ENCODE measurements around the gene NEGR1.

DNA sequence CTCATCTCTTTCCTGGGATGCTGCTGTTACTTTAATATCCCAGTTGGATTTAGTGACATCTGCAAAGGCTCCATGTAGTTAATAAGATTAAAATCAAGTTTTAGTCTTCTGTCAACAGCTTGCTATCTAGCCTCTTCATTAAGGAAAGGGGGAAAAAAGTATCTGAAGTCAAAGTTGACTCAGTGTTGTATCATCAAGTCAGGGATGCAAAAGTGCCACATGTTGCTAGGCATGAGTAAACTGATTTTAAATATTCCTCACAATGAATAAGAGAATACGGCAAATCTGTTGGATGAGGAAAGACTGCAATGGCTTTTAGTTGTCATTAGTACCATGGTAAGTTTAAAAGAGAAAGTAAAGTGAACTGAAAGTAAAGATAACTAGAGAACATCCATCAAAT is 818.3 kb downstream of the NEGR1 start:
- TF ChIP-seq, protein P1, sequence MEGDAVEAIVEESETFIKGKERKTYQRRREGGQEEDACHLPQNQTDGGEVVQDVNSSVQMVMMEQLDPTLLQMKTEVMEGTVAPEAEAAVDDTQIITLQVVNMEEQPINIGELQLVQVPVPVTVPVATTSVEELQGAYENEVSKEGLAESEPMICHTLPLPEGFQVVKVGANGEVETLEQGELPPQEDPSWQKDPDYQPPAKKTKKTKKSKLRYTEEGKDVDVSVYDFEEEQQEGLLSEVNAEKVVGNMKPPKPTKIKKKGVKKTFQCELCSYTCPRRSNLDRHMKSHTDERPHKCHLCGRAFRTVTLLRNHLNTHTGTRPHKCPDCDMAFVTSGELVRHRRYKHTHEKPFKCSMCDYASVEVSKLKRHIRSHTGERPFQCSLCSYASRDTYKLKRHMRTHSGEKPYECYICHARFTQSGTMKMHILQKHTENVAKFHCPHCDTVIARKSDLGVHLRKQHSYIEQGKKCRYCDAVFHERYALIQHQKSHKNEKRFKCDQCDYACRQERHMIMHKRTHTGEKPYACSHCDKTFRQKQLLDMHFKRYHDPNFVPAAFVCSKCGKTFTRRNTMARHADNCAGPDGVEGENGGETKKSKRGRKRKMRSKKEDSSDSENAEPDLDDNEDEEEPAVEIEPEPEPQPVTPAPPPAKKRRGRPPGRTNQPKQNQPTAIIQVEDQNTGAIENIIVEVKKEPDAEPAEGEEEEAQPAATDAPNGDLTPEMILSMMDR (IDR thresholded peaks at IDR 0.05; ENCODE audit: extremely low read depth in 1 of 2, insufficient read depth in 1 of 2, low read depth in 1 of 2, low read length in 2 of 2), result no peak
- no peak for TF ChIP-seq EZH2 (IDR thresholded peaks at IDR 0.05; ENCODE audit: borderline replicate concordance, low read depth, low read length, severe bottlenecking)
- no peak for TF ChIP-seq POLR2AphosphoS5 (IDR thresholded peaks at IDR 0.05; ENCODE audit: insufficient read depth, low read depth, low read length)
- TF ChIP-seq FOS (IDR thresholded peaks at IDR 0.05; ENCODE audit: borderline replicate concordance, insufficient read depth, low read length), result no peak
- no peak for TF ChIP-seq POLR2A (IDR thresholded peaks at IDR 0.05; ENCODE audit: low read depth, low read length)
- no peak for TF ChIP-seq GATA2 (IDR thresholded peaks at IDR 0.05; ENCODE audit: insufficient read depth, insufficient read length, low read depth, low read length)
